ENCODE data around the gene SIGMAR1. TPM values are rescaled to one million over a fixed set of nuclear protein-coding genes. Genes with fewer than 3 reads are reported as not detected.

Gene SIGMAR1
- total RNA-seq, 6 experiments from 2014 or later, result 126 to 148 (median 138) TPM

DNA sequence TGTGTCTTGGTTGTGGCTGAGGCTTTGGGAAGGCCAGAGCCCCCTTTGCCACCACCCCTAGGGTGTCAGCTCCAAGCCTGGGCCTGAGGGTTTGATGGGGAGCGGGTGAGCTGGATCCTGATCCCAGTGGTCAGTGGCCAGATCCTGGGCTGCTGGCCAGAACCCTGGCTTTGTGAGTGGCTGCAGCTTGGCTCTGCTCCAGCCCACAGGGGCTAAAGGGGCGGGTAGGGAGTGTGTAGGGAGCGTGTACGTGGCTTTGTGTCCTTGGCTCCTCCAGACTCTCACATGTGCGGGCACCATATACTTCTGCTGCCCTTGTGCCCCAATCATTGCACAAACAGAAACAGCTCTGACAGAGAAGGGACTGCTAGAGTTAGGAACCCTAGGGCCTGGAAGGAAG, 13.2 kb upstream of the SIGMAR1 start:
- no peak for TF ChIP-seq CTCF (IDR thresholded peaks at IDR 0.05)
- H3K4me3 Mint-ChIP-seq, result peak overlapping the region; percentile 92; the same call in 1 of the 2 replicates
- no peaks in the 10 kb centered on the region; the same call in 1 of the 2 replicates for H3K27me3 Mint-ChIP-seq (ENCODE audit: insufficient read depth)
- H3K27ac Mint-ChIP-seq, result peak overlapping the region; percentile 76
- H3K9me3 Mint-ChIP-seq, result no peaks in the 10 kb centered on the region
- peaks cover 65% of the 10 kb centered on the region for H3K4me1 Mint-ChIP-seq (ENCODE audit: low read depth)
- no peak for DNase-seq
- H3K36me3 Mint-ChIP-seq (ENCODE audit: low read depth), result peaks cover 17% of the 10 kb centered on the region; the same call in 1 of the 2 replicates

GRCh38 chr9:34648673-34649072, 11.1 kb upstream of the SIGMAR1 start:
- Mint-ChIP-seq H3K36me3 (ENCODE audit: low read depth) (peaks cover 13% of the 10 kb centered on the region; the same call in 1 of the 2 replicates), H3K4me1 (ENCODE audit: low read depth) (peaks cover 56% of the 10 kb centered on the region), H3K27me3 (ENCODE audit: insufficient read depth) (no peaks in the 10 kb centered on the region; the same call in 1 of the 2 replicates), H3K4me3 (no peak overlapping the region), H3K27ac (no peak overlapping the region; the same call in 1 of the 2 replicates), H3K9me3 (no peaks in the 10 kb centered on the region)
- no peak for DNase-seq
- no peak for TF ChIP-seq CTCF (IDR thresholded peaks at IDR 0.05)

DNA sequence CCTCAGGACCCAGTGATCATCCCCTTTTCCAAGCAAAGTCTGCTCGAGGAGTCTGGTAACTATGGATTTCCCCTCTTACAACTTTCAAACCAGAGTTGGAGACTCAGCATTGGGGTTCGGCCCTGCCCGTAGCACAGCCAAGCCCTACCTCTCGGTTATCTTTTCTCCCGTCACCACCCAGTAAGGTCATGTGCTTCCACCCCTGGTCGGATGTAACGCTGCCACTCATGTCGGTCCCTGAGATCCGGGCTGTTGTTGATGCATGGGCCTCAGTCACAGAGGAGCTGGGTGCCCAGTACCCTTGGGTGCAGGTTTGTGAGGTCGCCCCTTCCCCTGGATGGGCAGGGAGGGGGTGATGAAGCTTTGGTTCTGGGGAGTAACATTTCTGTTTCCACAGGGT, 10.1 kb upstream of the SIGMAR1 start:
- Mint-ChIP-seq H3K9me3 (no peaks in the 10 kb centered on the region), H3K27me3 (ENCODE audit: insufficient read depth) (no peaks in the 10 kb centered on the region; the same call in 1 of the 2 replicates)
- TF ChIP-seq CTCF (IDR thresholded peaks at IDR 0.05), result no peak

GRCh38 chr9:34647084-34647403, 9.5 kb upstream of the SIGMAR1 start:
- peak overlapping the region; percentile 92 for H3K4me3 Mint-ChIP-seq
- H3K36me3 Mint-ChIP-seq (ENCODE audit: low read depth), result peaks cover 13% of the 10 kb centered on the region; the same call in 1 of the 2 replicates
- DNase-seq, result no peak
- H3K9me3 Mint-ChIP-seq, result no peaks in the 10 kb centered on the region
- no peaks in the 10 kb centered on the region; the same call in 1 of the 2 replicates for H3K27me3 Mint-ChIP-seq (ENCODE audit: insufficient read depth)
- peak overlapping the region; percentile 82 for H3K27ac Mint-ChIP-seq
- H3K4me1 Mint-ChIP-seq (ENCODE audit: low read depth), result peaks cover 40% of the 10 kb centered on the region
- TF ChIP-seq CTCF (IDR thresholded peaks at IDR 0.05), result no peak

More for the DNA sequence above, 10.1 kb upstream of the SIGMAR1 start:
- no peak for DNase-seq
- Mint-ChIP-seq H3K4me1 (ENCODE audit: low read depth) (peaks cover 46% of the 10 kb centered on the region), H3K27ac (peak overlapping the region; percentile 82), H3K4me3 (peak overlapping the region; percentile 92), H3K36me3 (ENCODE audit: low read depth) (peaks cover 13% of the 10 kb centered on the region; the same call in 1 of the 2 replicates)

- TF ChIP-seq CTCF (IDR thresholded peaks at IDR 0.05), result peak; percentile 70
- Mint-ChIP-seq H3K9me3 (no peaks in the 10 kb centered on the region), H3K36me3 (ENCODE audit: low read depth) (peaks cover 13% of the 10 kb centered on the region; the same call in 1 of the 2 replicates), H3K27me3 (ENCODE audit: insufficient read depth) (no peaks in the 10 kb centered on the region; the same call in 1 of the 2 replicates), H3K4me3 (peak within 1 kb of the TSS; percentile 92), H3K27ac (peak within 1 kb of the TSS; percentile 82), H3K4me1 (ENCODE audit: low read depth) (peaks cover 36% of the 10 kb centered on the region)
- peak; percentile 81 for DNase-seq
Measured at GRCh38 chr9:34646211-34647083, 8.9 kb upstream of the SIGMAR1 start, which contains the start of gene GALT. Gene GALT, plus strand, starts transcription at chr9:34646675. Its CDS starts 30 bp downstream, at chr9:34646705.

Measured in HFFc6 (cell line).